HG03139 (cell line): ENCODE results near the gene CFP.
"Not testable (repeated sequence)": the region's sequence is repeated elsewhere in the genome, so short reads cannot be mapped to it uniquely, and the experiment has no call there.

Experiments used
- ATAC-seq: cut with Tn5 transposase; IDR thresholded peaks from one replicate; pipeline ENCODE4 v1.9.1; 2021; ENCODE audit not compliant: unreplicated experiment

The CFP gene

GRCh38 chrX:47629419-47630200, at the start of gene CFP:
CFP (minus strand) TSS chrX:47629930; CDS start chrX:47629844, 86 bp downstream.
- no peak for ATAC-seq

- not testable (repeated sequence) for ATAC-seq
These were observed 46.5 kb upstream of the CFP start for GRCh38 chrX:47675959-47676859.

- ATAC-seq = no peak
These were observed 45.0 kb upstream of the CFP start for GRCh38 chrX:47674776-47675175.

GRCh38 chrX:47665797-47666196, 36.1 kb upstream of the CFP start:
- not testable (repeated sequence) for ATAC-seq

- ATAC-seq = no peak
These were observed 35.0 kb upstream of the CFP start for GRCh38 chrX:47664737-47665136.

- ATAC-seq = no peak
These were observed 32.5 kb upstream of the CFP start for GRCh38 chrX:47662144-47662657.

- no peak for ATAC-seq
These were observed 31.8 kb upstream of the CFP start for GRCh38 chrX:47661539-47661938.

- ATAC-seq = no peak
These were observed 29.6 kb upstream of the CFP start for GRCh38 chrX:47659421-47659726.

GRCh38 chrX:47658684-47659420, 29.1 kb upstream of the CFP start, which contains the start of gene UXT:
UXT (minus strand) TSS chrX:47659180; CDS start chrX:47658927, 253 bp downstream.
- ATAC-seq = peak; percentile 77

GRCh38 chrX:47658301-47658683, 28.6 kb upstream of the CFP start:
- no peak for ATAC-seq

- ATAC-seq = no peak
These were observed 21.5 kb upstream of the CFP start for GRCh38 chrX:47651043-47651905.

GRCh38 chrX:47650164-47651042, 20.7 kb upstream of the CFP start, which contains the start of gene ELK1:
ELK1 (minus strand) TSS chrX:47650563; CDS start chrX:47641441, 9,122 bp downstream.
- peak; percentile 82 for ATAC-seq

- no peak for ATAC-seq
These were observed 20.0 kb upstream of the CFP start for GRCh38 chrX:47649781-47650163.

GRCh38 chrX:47649271-47649670, 19.5 kb upstream of the CFP start:
- ATAC-seq = no peak

- no peak for ATAC-seq
These were observed 18.6 kb upstream of the CFP start for GRCh38 chrX:47648376-47648775.

GRCh38 chrX:47646636-47647035, 16.9 kb upstream of the CFP start:
- no peak for ATAC-seq

- ATAC-seq = no peak
These were observed 15.8 kb upstream of the CFP start for GRCh38 chrX:47645530-47645929.

GRCh38 chrX:47644557-47645091, 14.9 kb upstream of the CFP start:
- no peak for ATAC-seq

- ATAC-seq = no peak
These were observed 14.2 kb upstream of the CFP start for GRCh38 chrX:47643926-47644325.
